Measurements from ENCODE around the gene OSBPL9. TPM values are rescaled to one million over a fixed set of nuclear protein-coding genes. Genes with fewer than 3 reads are reported as not detected.
A peak's percentile ranks its signal among the peaks of the same experiment; 100 is the strongest.

The OSBPL9 gene
- total and polyA plus RNA-seq, 10 of the 15 experiments (the other 5 are each of a cell fraction or from before 2014, with no cell fraction given) = 25.9 to 156 (median 108) TPM

DNA sequence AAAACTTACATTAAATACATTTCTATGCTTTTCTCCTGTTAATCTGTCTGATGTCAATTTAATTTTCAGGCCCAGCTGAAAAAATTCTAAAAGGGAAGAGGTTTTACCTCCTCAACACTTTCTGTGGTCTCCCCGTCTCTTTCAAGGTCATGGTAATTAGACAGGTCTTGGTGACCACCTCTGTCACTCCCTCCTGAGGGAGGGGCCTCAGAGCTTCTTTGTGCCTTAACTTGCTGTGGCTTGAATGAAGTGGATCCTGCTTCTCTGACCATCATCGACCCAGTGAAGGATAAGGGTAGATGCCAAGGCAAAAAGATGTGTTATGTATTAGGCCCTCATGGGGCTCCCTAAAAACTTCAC, 40.8 kb upstream of the OSBPL9 start (continued):
- TF ChIP-seq, protein P1, sequence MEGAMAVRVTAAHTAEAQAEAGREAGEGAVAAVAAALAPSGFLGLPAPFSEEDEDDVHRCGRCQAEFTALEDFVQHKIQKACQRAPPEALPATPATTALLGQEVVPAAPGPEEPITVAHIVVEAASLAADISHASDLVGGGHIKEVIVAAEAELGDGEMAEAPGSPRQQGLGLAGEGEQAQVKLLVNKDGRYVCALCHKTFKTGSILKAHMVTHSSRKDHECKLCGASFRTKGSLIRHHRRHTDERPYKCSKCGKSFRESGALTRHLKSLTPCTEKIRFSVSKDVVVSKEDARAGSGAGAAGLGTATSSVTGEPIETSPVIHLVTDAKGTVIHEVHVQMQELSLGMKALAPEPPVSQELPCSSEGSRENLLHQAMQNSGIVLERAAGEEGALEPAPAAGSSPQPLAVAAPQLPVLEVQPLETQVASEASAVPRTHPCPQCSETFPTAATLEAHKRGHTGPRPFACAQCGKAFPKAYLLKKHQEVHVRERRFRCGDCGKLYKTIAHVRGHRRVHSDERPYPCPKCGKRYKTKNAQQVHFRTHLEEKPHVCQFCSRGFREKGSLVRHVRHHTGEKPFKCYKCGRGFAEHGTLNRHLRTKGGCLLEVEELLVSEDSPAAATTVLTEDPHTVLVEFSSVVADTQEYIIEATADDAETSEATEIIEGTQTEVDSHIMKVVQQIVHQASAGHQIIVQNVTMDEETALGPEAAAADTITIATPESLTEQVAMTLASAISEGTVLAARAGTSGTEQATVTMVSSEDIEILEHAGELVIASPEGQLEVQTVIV (IDR thresholded peaks at IDR 0.05; ENCODE audit: borderline replicate concordance, partially characterized antibody) = no peak
- TF ChIP-seq LARP7 (IDR thresholded peaks at IDR 0.05) (no peak), IKZF2 (IDR thresholded peaks at IDR 0.05) (no peak), HDGF (IDR thresholded peaks at IDR 0.05) (no peak), NFYA (IDR thresholded peaks at IDR 0.05; ENCODE audit: borderline replicate concordance, low read depth, low read length) (no peak), TBL1XR1 (IDR thresholded peaks at IDR 0.05; ENCODE audit: low read depth, low read length) (no peak), CBX3 (IDR thresholded peaks at IDR 0.05; ENCODE audit: borderline replicate concordance, low read depth) (no peak), RUNX3 (IDR thresholded peaks at IDR 0.05; ENCODE audit: low read length) (peak; percentile 54)

DNA sequence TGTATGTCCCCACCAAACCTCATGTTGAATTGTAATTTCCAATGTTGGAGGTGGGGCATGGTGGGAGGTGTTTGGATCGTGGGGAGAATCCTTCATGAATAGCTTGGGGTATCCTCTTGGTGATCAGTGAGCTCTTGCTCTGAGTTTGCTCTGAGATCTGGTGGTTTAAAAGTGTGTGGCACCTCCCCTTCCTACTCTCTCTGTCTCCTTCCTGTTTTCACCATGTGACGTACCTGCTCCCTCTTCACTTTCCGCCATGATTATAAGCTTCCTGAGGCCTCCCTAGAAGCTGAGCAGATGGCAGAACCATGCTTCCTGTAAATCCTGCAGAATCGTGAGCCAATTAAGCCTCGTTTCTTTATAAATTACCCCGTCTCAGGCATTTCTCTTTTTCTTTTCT, 40.0 kb upstream of the OSBPL9 start:
- Histone ChIP-seq H3K36me3 (ENCODE audit: control insufficient read depth in 2 of 2, insufficient read depth in 2 of 2, low read length in 1 of 2) (no peaks in the 10 kb centered on the region), H2AFZ (ENCODE audit: control insufficient read depth, low read depth, low read length) (no peak overlapping the region), H4K20me1 (ENCODE audit: control insufficient read depth, insufficient read depth) (no peaks in the 10 kb centered on the region), H3K27ac (ENCODE audit: control insufficient read depth, insufficient read depth) (no peak overlapping the region), H3K9me3 (replicated peaks; ENCODE audit: control insufficient read depth, insufficient read depth, low read length) (no peaks in the 10 kb centered on the region), H3K4me1 (ENCODE audit: control insufficient read depth, insufficient read depth, low read length) (peaks cover 31% of the 10 kb centered on the region), H3K79me2 (ENCODE audit: control insufficient read depth, insufficient read depth, low read length) (no peaks in the 10 kb centered on the region), H3K9ac (ENCODE audit: control insufficient read depth, insufficient read depth, low read length) (no peak overlapping the region), H3K27me3 (replicated peaks in 1 of 2; ENCODE audit: control insufficient read depth in 2 of 2, insufficient read depth in 2 of 2, low read length in 1 of 2) (no peaks in the 10 kb centered on the region), H3K4me3 (no peak overlapping the region), H3K4me2 (ENCODE audit: control insufficient read depth, insufficient read depth) (no peak overlapping the region)
- DNase-seq (ENCODE audit: low read depth, low spot score) (no peak), FAIRE-seq (no peak), ATAC-seq (no peak)
- intact Hi-C loops (cut with micrococcal nuclease; ENCODE audit: unreplicated experiment) = no loop called here
- in situ Hi-C loops (cut with MboI) = no loop called here
- POLR2A ChIA-PET = interaction anchor here (1.3 kb wide), 1 partner anchor 60 kb away, joined by 3 read pairs; no protein-coding TSS in a partner anchor
- RAD21 ChIA-PET (ENCODE audit: unreplicated experiment) = interaction anchor here (0.5 to 1.2 kb wide), 2 partner anchors 64 to 148 kb away, joined by 3 read pairs; no protein-coding TSS in a partner anchor
- WGBS (ENCODE audit: insufficient coverage, insufficient replicate concordance, low lambda C conversion rate, missing lambda C conversion rate) = 70% methylated on average over 6 of the region's 6 CpGs
- CTCF ChIA-PET = interaction anchor here (3.4 kb wide), 1 partner anchor 192 kb away, joined by 9 read pairs; no protein-coding TSS in a partner anchor
- BruUV-seq (replicated peaks) = no TSS peak
- SMC1A ChIA-PET (ENCODE audit: uncharacterized antibody, unreplicated experiment) = interaction anchor here (0.8 to 1.2 kb wide), 2 partner anchors 160 to 191 kb away, joined by 3 to 4 read pairs; no protein-coding TSS in a partner anchor
- TF ChIP-seq ATF7 (IDR thresholded peaks at IDR 0.05; ENCODE audit: low read depth) (no peak), RAD21 (IDR thresholded peaks at IDR 0.05; ENCODE audit: insufficient read depth, low read depth, low read length) (no peak), ETV6 (conservative IDR thresholded peaks at IDR 0.05 in 1 of 2, IDR thresholded peaks at IDR 0.05 in 1 of 2; ENCODE audit: borderline replicate concordance in 1 of 2, low read depth in 1 of 2) (no peak), CBX5 (IDR thresholded peaks at IDR 0.05; ENCODE audit: low read depth) (no peak), BMI1 (IDR thresholded peaks at IDR 0.05; ENCODE audit: borderline replicate concordance) (no peak), TBL1XR1 (IDR thresholded peaks at IDR 0.05; ENCODE audit: low read depth, low read length) (no peak), ZNF274 (IDR thresholded peaks at IDR 0.05; ENCODE audit: insufficient read depth, insufficient read length) (no peak), DPF2 (IDR thresholded peaks at IDR 0.05) (no peak)
- TF ChIP-seq, protein P2, sequence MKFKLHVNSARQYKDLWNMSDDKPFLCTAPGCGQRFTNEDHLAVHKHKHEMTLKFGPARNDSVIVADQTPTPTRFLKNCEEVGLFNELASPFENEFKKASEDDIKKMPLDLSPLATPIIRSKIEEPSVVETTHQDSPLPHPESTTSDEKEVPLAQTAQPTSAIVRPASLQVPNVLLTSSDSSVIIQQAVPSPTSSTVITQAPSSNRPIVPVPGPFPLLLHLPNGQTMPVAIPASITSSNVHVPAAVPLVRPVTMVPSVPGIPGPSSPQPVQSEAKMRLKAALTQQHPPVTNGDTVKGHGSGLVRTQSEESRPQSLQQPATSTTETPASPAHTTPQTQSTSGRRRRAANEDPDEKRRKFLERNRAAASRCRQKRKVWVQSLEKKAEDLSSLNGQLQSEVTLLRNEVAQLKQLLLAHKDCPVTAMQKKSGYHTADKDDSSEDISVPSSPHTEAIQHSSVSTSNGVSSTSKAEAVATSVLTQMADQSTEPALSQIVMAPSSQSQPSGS (IDR thresholded peaks at IDR 0.05; ENCODE audit: low read length) = no peak
- TF ChIP-seq, protein P3, sequence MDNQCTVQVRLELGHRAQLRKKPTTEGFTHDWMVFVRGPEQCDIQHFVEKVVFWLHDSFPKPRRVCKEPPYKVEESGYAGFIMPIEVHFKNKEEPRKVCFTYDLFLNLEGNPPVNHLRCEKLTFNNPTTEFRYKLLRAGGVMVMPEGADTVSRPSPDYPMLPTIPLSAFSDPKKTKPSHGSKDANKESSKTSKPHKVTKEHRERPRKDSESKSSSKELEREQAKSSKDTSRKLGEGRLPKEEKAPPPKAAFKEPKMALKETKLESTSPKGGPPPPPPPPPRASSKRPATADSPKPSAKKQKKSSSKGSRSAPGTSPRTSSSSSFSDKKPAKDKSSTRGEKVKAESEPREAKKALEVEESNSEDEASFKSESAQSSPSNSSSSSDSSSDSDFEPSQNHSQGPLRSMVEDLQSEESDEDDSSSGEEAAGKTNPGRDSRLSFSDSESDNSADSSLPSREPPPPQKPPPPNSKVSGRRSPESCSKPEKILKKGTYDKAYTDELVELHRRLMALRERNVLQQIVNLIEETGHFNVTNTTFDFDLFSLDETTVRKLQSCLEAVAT (IDR thresholded peaks at IDR 0.05) = no peak
- TF ChIP-seq, protein P4, sequence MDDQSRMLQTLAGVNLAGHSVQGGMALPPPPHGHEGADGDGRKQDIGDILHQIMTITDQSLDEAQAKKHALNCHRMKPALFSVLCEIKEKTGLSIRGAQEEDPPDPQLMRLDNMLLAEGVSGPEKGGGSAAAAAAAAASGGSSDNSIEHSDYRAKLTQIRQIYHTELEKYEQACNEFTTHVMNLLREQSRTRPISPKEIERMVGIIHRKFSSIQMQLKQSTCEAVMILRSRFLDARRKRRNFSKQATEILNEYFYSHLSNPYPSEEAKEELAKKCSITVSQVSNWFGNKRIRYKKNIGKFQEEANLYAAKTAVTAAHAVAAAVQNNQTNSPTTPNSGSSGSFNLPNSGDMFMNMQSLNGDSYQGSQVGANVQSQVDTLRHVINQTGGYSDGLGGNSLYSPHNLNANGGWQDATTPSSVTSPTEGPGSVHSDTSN (IDR thresholded peaks at IDR 0.05; ENCODE audit: insufficient replicate concordance, low read depth, low read length) = no peak
